Spleen (tissue), 7 donors: ENCODE data around the gene MED28.

Source experiments
- POLR2A ChIP-seq, 3 donors: fragments of 450-650 bp; IDR thresholded peaks; one replicate each; pipeline ENCODE4 v1.5.1; 2017; ENCODE audit warnings: antibody characterized with exemption in 3 of 3, mild to moderate bottlenecking in 1 of 3
- POLR2AphosphoS5 ChIP-seq, 3 donors: sonication (generic); formaldehyde crosslinking; IDR thresholded peaks; one replicate each; pipeline ENCODE4 v1.5.1; 2017; ENCODE audit warnings: antibody characterized with exemption in 3 of 3
- TF ChIP-seq, protein P1 (sequence below), 11 experiments: fragments of 200-600 bp in 7 of 11; fragments of 450-650 bp in 4 of 11; sonication (generic) in 4 of 11; IDR thresholded peaks in 8 of 11; conservative IDR thresholded peaks in 3 of 11; 1 replicate in 7 of 11; 2 replicates in 4 of 11; pipeline versions ENCODE4 v1.4.0 to v1.8.0; 2016 to 2021; ENCODE audit warnings: antibody characterized with exemption in 11 of 11, inconsistent platforms in 4 of 11, mild to moderate bottlenecking in 1 of 11
- donor health status: DM: no; HTN: no; CAD: no; lungs with moderate emphysema.
- donor health status: DM: no; HTN: no; CAD: no.
- donor health status: DM: no; HTN: no; CAD: no.

DNA sequence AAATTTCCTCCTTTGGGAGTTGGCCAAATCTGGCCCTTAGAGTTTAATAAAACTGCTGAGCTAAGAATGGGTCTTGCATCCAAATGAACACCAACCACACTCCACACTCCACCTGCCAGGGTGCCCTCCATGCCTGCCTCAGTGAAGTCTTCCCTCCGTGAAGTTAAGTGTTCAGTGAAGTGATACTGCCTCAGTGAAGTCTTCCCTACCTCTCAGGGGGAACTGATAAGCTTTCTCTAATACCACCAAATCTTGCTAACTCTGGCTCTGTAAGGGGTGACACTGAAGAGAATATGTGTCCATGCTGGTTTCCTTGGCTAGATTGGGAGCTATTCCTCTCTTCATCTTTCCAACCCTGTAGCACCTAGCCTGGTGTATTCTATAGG, 27.9 kb downstream of the MED28 start:
- TF ChIP-seq POLR2A (IDR thresholded peaks at IDR 0.05) (no peak), POLR2AphosphoS5 (IDR thresholded peaks at IDR 0.05) (no peak)
- TF ChIP-seq, protein P1, sequence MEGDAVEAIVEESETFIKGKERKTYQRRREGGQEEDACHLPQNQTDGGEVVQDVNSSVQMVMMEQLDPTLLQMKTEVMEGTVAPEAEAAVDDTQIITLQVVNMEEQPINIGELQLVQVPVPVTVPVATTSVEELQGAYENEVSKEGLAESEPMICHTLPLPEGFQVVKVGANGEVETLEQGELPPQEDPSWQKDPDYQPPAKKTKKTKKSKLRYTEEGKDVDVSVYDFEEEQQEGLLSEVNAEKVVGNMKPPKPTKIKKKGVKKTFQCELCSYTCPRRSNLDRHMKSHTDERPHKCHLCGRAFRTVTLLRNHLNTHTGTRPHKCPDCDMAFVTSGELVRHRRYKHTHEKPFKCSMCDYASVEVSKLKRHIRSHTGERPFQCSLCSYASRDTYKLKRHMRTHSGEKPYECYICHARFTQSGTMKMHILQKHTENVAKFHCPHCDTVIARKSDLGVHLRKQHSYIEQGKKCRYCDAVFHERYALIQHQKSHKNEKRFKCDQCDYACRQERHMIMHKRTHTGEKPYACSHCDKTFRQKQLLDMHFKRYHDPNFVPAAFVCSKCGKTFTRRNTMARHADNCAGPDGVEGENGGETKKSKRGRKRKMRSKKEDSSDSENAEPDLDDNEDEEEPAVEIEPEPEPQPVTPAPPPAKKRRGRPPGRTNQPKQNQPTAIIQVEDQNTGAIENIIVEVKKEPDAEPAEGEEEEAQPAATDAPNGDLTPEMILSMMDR (IDR thresholded peaks at IDR 0.05 in 8 of 11, conservative IDR thresholded peaks at IDR 0.05 in 3 of 11) = no peak
